Prostate gland (tissue), 2 donors: Measurements from ENCODE around the gene PAPOLB.

Source experiments
- POLR2AphosphoS5 ChIP-seq: sonication (generic); formaldehyde crosslinking; IDR thresholded peaks from one replicate; pipeline ENCODE4 v1.6.1; 2017; ENCODE audit warnings: antibody characterized with exemption
- TF ChIP-seq, protein P1 (sequence below), 4 experiments: fragments of 200-600 bp in 2 of 4; fragments of 450-650 bp in 2 of 4; sonication (generic) in 2 of 4; IDR thresholded peaks; 1 replicate in 3 of 4; 2 replicates in 1 of 4; pipeline ENCODE4 v1.5.1; 2016 to 2019; ENCODE audit warnings: antibody characterized with exemption in 4 of 4, mild to moderate bottlenecking in 2 of 4, moderate library complexity in 2 of 4

- TF ChIP-seq, protein P1, sequence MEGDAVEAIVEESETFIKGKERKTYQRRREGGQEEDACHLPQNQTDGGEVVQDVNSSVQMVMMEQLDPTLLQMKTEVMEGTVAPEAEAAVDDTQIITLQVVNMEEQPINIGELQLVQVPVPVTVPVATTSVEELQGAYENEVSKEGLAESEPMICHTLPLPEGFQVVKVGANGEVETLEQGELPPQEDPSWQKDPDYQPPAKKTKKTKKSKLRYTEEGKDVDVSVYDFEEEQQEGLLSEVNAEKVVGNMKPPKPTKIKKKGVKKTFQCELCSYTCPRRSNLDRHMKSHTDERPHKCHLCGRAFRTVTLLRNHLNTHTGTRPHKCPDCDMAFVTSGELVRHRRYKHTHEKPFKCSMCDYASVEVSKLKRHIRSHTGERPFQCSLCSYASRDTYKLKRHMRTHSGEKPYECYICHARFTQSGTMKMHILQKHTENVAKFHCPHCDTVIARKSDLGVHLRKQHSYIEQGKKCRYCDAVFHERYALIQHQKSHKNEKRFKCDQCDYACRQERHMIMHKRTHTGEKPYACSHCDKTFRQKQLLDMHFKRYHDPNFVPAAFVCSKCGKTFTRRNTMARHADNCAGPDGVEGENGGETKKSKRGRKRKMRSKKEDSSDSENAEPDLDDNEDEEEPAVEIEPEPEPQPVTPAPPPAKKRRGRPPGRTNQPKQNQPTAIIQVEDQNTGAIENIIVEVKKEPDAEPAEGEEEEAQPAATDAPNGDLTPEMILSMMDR (IDR thresholded peaks at IDR 0.05), result no peak
- no peak for TF ChIP-seq POLR2AphosphoS5
These were observed 38.2 kb downstream of the PAPOLB start for GRCh38 chr7:4823441-4824119.
